GM12878 (cell line): ENCODE results near the gene L3HYPDH. TPM values are rescaled to one million over a fixed set of nuclear protein-coding genes. Genes with fewer than 3 reads are reported as not detected.

Experiments used
- ATAC-seq: fragments of 200-7000 bp; cut with Tn5 transposase; 3 replicates; pipeline ENCODE4 v1.9.1; 2020; ENCODE audit warnings: mild to moderate bottlenecking, moderate library complexity
- BruUV-seq: library from RNA; stranded (reverse); fragments of 400-500 nt; replicated peaks from 2 replicates; lab custom pipeline; 2021; lab: Mats Ljungman, UMichigan
- CTCF ChIA-PET: fragments of 300-600 bp; sonication (Branson Sonifier 250); formaldehyde crosslinking; extraction: SDS; loops from one replicate; lab custom pipeline; 2021; ENCODE audit warnings: inconsistent platforms; lab: Yijun Ruan, JAX
- POLR2A ChIA-PET: fragments of 350-600 bp; formaldehyde crosslinking; extraction: SDS; loops from one replicate; lab custom pipeline; 2021; ENCODE audit warnings: inconsistent platforms; lab: Charles Lee
- RAD21 ChIA-PET: fragments of 300-600 bp; sonication (Branson Sonifier 250); formaldehyde crosslinking; loops from one replicate; lab custom pipeline; 2023; ENCODE audit warnings: antibody characterized with exemption; ENCODE audit not compliant: unreplicated experiment; lab: Charles Lee
- SMC1A ChIA-PET: fragments of 300-600 bp; sonication (Branson Sonifier 250); formaldehyde crosslinking; loops from one replicate; lab custom pipeline; 2023; ENCODE audit not compliant: unreplicated experiment, uncharacterized antibody; lab: Charles Lee
- DNase-seq: peaks from one replicate; pipeline ENCODE4 v3.0.0-alpha.2; 2011; ENCODE audit warnings: low read depth, low spot score
- FAIRE-seq: peaks from 3 replicates; lab custom pipeline; 2011; peaks lifted over from hg19 to GRCh38; lab: Jason Lieb, UNC
- H2AFZ ChIP-seq: 2 replicates; pipeline ENCODE4 v1.6.0; 2011; ENCODE audit warnings: low read depth, low read length, control low read depth; ENCODE audit not compliant: control insufficient read depth
- H3K27ac ChIP-seq: 2 replicates; pipeline ENCODE4 v1.5.1; 2011; ENCODE audit warnings: control low read depth; ENCODE audit not compliant: control insufficient read depth, insufficient read depth
- H3K27me3 ChIP-seq, 2 experiments: replicated peaks in 1 of 2; 2 replicates each; pipeline versions ENCODE4 v1.6.0 to v1.6.1; 2011; ENCODE audit warnings: low read length in 1 of 2; ENCODE audit not compliant: control insufficient read depth in 2 of 2, insufficient read depth in 2 of 2
- H3K36me3 ChIP-seq, 2 experiments: 2 replicates each; pipeline ENCODE4 v1.5.1; 2011; ENCODE audit warnings: low read length in 1 of 2; ENCODE audit not compliant: control insufficient read depth in 2 of 2, insufficient read depth in 2 of 2
- H3K4me1 ChIP-seq: 2 replicates; pipeline ENCODE4 v1.6.1; 2011; ENCODE audit warnings: mild to moderate bottlenecking, low read length, moderate library complexity, mixed read lengths; ENCODE audit not compliant: control insufficient read depth, insufficient read depth
- H3K4me2 ChIP-seq: 2 replicates; pipeline ENCODE4 v1.6.0; 2011; ENCODE audit warnings: control low read depth; ENCODE audit not compliant: control insufficient read depth, insufficient read depth
- H3K4me3 ChIP-seq: fragments of 200-600 bp; sonication (generic); 2 replicates; pipeline ENCODE4 v1.5.1; 2016
- H3K79me2 ChIP-seq: 2 replicates; pipeline ENCODE4 v1.6.0; 2011; ENCODE audit warnings: low read length; ENCODE audit not compliant: control insufficient read depth, insufficient read depth
- H3K9ac ChIP-seq: 2 replicates; pipeline ENCODE4 v1.8.0; 2011; ENCODE audit warnings: low read length, control low read depth, mixed read lengths; ENCODE audit not compliant: control insufficient read depth, insufficient read depth
- H3K9me3 ChIP-seq: replicated peaks from 3 replicates; pipeline ENCODE4 v1.5.1; 2011; ENCODE audit warnings: mild to moderate bottlenecking, low read length; ENCODE audit not compliant: control insufficient read depth, insufficient read depth
- H4K20me1 ChIP-seq: 2 replicates; pipeline ENCODE4 v1.6.0; 2011; ENCODE audit not compliant: control insufficient read depth, insufficient read depth
- BCL11A ChIP-seq: IDR thresholded peaks from 2 replicates; pipeline ENCODE4 v1.6.1; 2011; ENCODE audit warnings: low read depth, low read length
- BMI1 ChIP-seq: fragments of 450-650 bp; IDR thresholded peaks from 2 replicates; pipeline ENCODE4 v1.6.1; 2016; ENCODE audit warnings: mild to moderate bottlenecking, moderate library complexity, borderline replicate concordance
- CREB1 ChIP-seq: IDR thresholded peaks from 2 replicates; pipeline ENCODE4 v1.6.1; 2012; ENCODE audit warnings: low read depth, mild to moderate bottlenecking, inconsistent platforms
- MTA2 ChIP-seq: fragments of 450-650 bp; IDR thresholded peaks from 2 replicates; pipeline ENCODE4 v1.6.1; 2016; ENCODE audit warnings: low read depth, mild to moderate bottlenecking, moderate library complexity
- MTA3 ChIP-seq: IDR thresholded peaks from 2 replicates; pipeline ENCODE4 v1.6.1; 2012; ENCODE audit warnings: low read length, inconsistent platforms, borderline replicate concordance
- NR2F1 ChIP-seq: fragments of 450-650 bp; conservative IDR thresholded peaks from 2 replicates; pipeline ENCODE4 v1.6.1; 2017; ENCODE audit warnings: mild to moderate bottlenecking
- RCOR1 ChIP-seq: conservative IDR thresholded peaks from 2 replicates; pipeline ENCODE4 v1.6.1; 2012; ENCODE audit warnings: low read depth, low read length, improper control_type of control experiment
- RELA ChIP-seq: fragments of 450-650 bp; IDR thresholded peaks from 2 replicates; pipeline ENCODE4 v1.8.0; 2014; ENCODE audit warnings: borderline replicate concordance; ENCODE audit not compliant: partially characterized antibody
- REST ChIP-seq: IDR thresholded peaks from 2 replicates; pipeline ENCODE4 v1.6.1; 2012; ENCODE audit warnings: mild to moderate bottlenecking, low read depth, low read length
- SPI1 ChIP-seq: IDR thresholded peaks from 2 replicates; pipeline ENCODE4 v1.6.1; 2011; ENCODE audit warnings: low read depth, mild to moderate bottlenecking, low read length, moderate library complexity, borderline replicate concordance; ENCODE audit not compliant: insufficient read depth
- TBL1XR1 ChIP-seq: IDR thresholded peaks from 2 replicates; pipeline ENCODE4 v1.6.1; 2012; ENCODE audit warnings: low read depth, low read length, improper control_type of control experiment
- YY1 ChIP-seq: IDR thresholded peaks from 2 replicates; pipeline ENCODE4 v1.6.1; 2011; ENCODE audit warnings: low read depth, mild to moderate bottlenecking, low read length
- ZBTB33 ChIP-seq: fragments of 450-650 bp; IDR thresholded peaks from 2 replicates; pipeline ENCODE4 v1.6.1; 2017; ENCODE audit warnings: mild to moderate bottlenecking
- ZNF274 ChIP-seq: IDR thresholded peaks from one replicate; pipeline ENCODE4 v1.8.0; 2011; ENCODE audit not compliant: insufficient read length, insufficient read depth
- WGBS: methylation state at CpG from one replicate; pipeline ENCODE4 v1.1.6; 2016; ENCODE audit warnings: low lambda C conversion rate; ENCODE audit not compliant: insufficient replicate concordance, insufficient coverage; ENCODE audit errors: missing lambda C conversion rate; 5-methylcytosine and 5-hydroxymethylcytosine counted together
- in situ Hi-C: fragments of 300-500 bp; cut with MboI; formaldehyde crosslinking; loops from 9 replicates; pipeline ENCODE4 v1.14.3; 2018; ENCODE audit warnings: mixed read lengths
- intact Hi-C: fragments of 100-400 bp; cut with micrococcal nuclease; formaldehyde crosslinking; loops from one replicate; pipeline ENCODE4 v1.14.2; 2022; ENCODE audit not compliant: unreplicated experiment
- polyA plus RNA-seq, 11 experiments: library from polyadenylated mRNA; depleted of rRNA in 4 of 11; unstranded in 6 of 11; stranded (reverse) in 5 of 11; fragments of >200 nt; fragmentation: Nextera tagmentation in 4 of 11; fragmentation: Illumina TruSeq in 1 of 11; extraction: Ambion mirVana in 4 of 11; extraction: Trizol in 1 of 11; gene quantifications; 1 replicate in 1 of 11; 2 replicates in 10 of 11; pipeline versions ENCODE4 v1.2.1 to v1.2.3, GENCODE V29; 2011 to 2016; ENCODE audit warnings: inconsistent platforms in 2 of 11, missing spikeins in 2 of 11, low read depth in 1 of 11
- total RNA-seq, 4 experiments: library from RNA; depleted of rRNA in 3 of 4; stranded (reverse); fragments of >200 nt in 3 of 4; fragmentation: Illumina TruSeq in 1 of 4; extraction: Trizol in 1 of 4; gene quantifications; 2 replicates each; pipeline versions ENCODE4 v1.2.1 to v1.2.3, GENCODE V29; 2013 to 2021

Gene L3HYPDH
- total and polyA plus RNA-seq, 10 of the 15 experiments (the other 5 are each of a cell fraction or from before 2014, with no cell fraction given), result 11.5 to 27.8 (median 15.8) TPM

- Histone ChIP-seq H2AFZ (no peak overlapping the region), H3K79me2 (no peaks in the 10 kb centered on the region), H3K9me3 (no peaks in the 10 kb centered on the region), H3K9ac (no peak overlapping the region), H4K20me1 (no peaks in the 10 kb centered on the region), H3K36me3 (no peaks in the 10 kb centered on the region), H3K4me1 (no peaks in the 10 kb centered on the region), H3K27ac (no peak overlapping the region), H3K4me3 (no peak overlapping the region)
- DNase-seq, result no peak
- BruUV-seq, result no TSS peak
- intact Hi-C loops, result no loop called here
- RAD21 ChIA-PET, result no interaction called here
- no peak for FAIRE-seq
- POLR2A ChIA-PET, result no interaction called here
- WGBS, result 48% methylated on average over 1 of the region's 1 CpG
- TF ChIP-seq BCL11A (no peak), MTA2 (no peak), YY1 (no peak), RCOR1 (no peak), TBL1XR1 (no peak), SPI1 (peak; percentile 26; the same call in 1 of the 2 replicates), BMI1 (no peak)
- TF ChIP-seq, all 136 proteins: peak for 1
- ChIA-PET SMC1A (interaction anchor here (1.1 to 3.5 kb wide), 5 partner anchors 8 to 312 kb away, joined by 3 to 16 read pairs (median 5); no protein-coding TSS in a partner anchor), CTCF (interaction anchor here (0.7 to 1.0 kb wide), 2 partner anchors 8 to 310 kb away, joined by 3 to 6 read pairs; no protein-coding TSS in a partner anchor)
- ATAC-seq, result no peak
- in situ Hi-C loops, result no loop called here
- no peaks in the 10 kb centered on the region for H3K27me3 ChIP-seq
- no peak overlapping the region for H3K4me2 ChIP-seq
These were observed 48.2 kb downstream of the L3HYPDH start for GRCh38 chr14:59435987-59436386.

DNA sequence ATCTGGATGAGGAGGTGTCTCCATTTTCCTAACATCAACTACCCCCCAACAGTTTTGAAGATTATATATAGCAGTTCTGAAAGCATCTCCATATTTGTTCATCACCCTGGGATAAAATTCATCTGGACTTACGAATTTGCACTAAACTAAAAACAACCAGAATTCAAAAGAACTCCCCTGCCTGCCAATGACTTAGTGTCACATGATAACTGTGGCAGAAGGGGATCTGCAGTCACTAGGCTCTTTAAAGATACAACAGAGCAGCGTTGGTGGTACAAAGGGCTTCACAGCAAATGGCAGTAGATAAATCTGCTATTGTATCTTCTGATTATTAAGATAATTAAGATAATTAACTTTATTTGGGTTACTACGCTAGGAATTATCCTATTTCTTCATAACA lies 49.1 kb downstream of the L3HYPDH start:
- POLR2A ChIA-PET, result no interaction called here
- TF ChIP-seq MTA3, result no peak
- no peak for TF ChIP-seq NR2F1
- no peak for TF ChIP-seq RELA
- no peak for TF ChIP-seq REST
- no peak for TF ChIP-seq ZBTB33
- TF ChIP-seq CREB1, result no peak
- no peak for TF ChIP-seq ZNF274

More for the DNA sequence above, 49.1 kb downstream of the L3HYPDH start:
- ChIA-PET RAD21 (interaction anchor here (0.5 kb wide), 1 partner anchor 314 kb away, joined by 3 read pairs; no protein-coding TSS in a partner anchor), CTCF (interaction anchor here (0.9 to 1.1 kb wide), 2 partner anchors 9 to 128 kb away, joined by 4 to 6 read pairs; no protein-coding TSS in a partner anchor), SMC1A (interaction anchor here (0.6 to 1.8 kb wide), 6 partner anchors 9 to 463 kb away, joined by 3 to 9 read pairs (median 3); no protein-coding TSS in a partner anchor)
- Histone ChIP-seq H3K9me3 (no peaks in the 10 kb centered on the region), H4K20me1 (no peaks in the 10 kb centered on the region), H3K4me1 (no peaks in the 10 kb centered on the region), H3K4me3 (no peak overlapping the region), H3K79me2 (no peaks in the 10 kb centered on the region), H3K4me2 (no peak overlapping the region), H3K36me3 (no peaks in the 10 kb centered on the region), H3K27me3 (no peaks in the 10 kb centered on the region), H2AFZ (no peak overlapping the region), H3K27ac (no peak overlapping the region), H3K9ac (no peak overlapping the region)
- in situ Hi-C loops (no loop called here), intact Hi-C loops (no loop called here)
- DNase-seq (no peak), ATAC-seq (no peak), FAIRE-seq (no peak)
- no TSS peak for BruUV-seq
- 70% methylated on average over 3 of the region's 3 CpGs for WGBS
